NCI-H187 (cell line): Measurements from ENCODE around the gene NOG.

Experiments
- DNase-seq, 2 experiments: peaks; one replicate each; lab custom pipeline; 2025; lab: John Stamatoyannopoulos, UW

The NOG gene

DNA sequence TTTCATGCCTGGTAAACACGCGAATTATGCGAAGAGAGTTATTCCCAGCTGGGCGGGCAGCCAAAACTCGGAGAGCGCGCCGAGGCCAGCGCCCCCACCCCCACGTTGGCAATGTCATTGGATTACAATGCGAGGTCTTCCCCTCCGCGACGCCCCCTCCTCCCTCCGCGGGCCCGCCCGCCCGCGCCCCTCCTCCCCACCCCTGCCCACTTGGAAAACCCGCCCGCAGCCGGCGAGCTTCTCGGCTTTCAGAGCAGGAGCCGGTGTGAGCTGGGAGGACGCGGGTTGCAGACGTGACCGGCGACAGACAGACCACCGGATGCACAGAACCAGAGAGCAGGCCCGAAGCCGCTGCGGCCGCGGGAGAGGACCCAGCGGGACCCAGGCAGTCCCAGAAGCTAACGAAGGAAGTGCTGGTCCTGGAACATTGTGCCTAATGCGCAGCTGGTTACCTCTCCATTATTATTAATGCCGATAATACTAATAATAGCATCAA is 4.0 kb downstream of the NOG start:
- no peak for DNase-seq

DNA sequence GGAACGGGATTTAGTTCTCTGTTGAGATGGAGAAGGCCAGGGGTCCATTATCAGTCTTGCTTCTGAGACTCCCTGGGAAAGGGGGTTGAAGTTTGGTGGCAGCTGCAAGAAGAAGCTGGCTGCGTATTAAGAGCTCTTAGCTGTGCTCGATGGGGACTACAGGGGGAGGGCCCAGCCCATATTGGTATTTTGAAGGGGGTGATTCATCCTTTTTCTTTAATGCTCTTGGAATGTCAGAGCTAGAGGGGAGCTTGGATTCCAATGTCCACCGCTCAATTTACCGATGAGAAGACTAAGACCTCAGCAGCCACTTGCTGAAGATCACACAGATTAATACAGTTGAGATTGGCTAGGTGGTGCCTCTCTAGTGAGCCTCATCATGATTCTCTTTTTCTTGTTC is 5.0 kb downstream of the NOG start:
- no peak for DNase-seq

DNA sequence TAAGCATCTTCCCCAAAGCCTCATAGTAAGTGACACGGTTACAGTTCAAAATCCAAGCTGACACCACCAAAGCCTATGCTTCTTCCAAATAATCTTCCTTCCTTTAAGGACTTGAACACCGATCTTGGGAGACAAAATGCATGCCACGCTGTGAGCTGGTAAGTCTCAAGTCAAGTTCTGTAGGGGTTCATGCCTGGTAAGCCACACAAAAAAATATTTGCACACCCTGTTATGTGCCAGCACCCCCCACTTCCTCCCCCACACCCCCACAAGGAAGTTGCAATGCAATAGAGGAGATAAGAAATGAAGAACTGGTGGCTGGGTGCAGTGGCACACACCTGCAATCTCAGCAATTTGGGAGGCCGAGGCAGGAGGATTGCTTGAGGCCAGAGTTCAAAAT is 5.6 kb downstream of the NOG start:
- DNase-seq: no peak

DNA sequence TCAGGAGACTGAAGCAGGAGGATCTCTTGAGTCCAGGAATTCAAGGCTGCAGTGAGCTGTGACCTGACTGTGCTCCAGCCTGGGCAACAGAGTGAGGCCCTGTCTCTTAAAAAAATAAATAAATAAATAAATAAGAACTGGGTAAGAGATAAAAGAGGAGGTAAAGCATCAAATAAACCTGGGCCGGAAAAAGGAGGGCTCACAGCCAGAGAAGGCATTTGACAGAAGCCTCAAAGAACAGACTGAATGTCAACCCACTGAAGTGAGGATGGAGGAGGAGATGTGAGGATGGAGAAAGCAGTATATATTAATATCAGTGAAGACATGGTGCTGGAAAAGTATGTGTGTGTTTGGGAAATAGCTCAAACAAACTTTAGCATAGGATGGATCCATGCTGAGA is 6.1 kb downstream of the NOG start:
- no peak for DNase-seq

DNA sequence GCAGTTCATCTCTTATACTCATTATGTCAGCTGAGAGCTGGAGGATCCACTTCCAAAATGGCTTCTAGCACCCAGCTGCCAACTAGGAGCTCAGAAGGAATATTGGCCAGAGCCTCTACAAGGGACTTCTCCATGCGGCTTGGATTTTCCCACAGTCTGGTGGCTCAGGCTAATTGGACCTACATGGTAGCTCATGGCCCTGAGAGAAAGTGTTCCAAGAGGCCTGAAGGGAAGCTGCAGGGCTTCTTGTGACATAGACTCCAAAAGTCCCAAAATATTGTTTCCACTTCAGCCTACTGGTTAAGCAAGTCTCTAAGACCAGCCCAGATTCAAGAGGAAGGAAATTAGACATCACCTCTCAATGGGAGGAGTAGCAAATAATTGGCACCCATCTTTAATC is 6.8 kb downstream of the NOG start:
- DNase-seq: no peak

DNA sequence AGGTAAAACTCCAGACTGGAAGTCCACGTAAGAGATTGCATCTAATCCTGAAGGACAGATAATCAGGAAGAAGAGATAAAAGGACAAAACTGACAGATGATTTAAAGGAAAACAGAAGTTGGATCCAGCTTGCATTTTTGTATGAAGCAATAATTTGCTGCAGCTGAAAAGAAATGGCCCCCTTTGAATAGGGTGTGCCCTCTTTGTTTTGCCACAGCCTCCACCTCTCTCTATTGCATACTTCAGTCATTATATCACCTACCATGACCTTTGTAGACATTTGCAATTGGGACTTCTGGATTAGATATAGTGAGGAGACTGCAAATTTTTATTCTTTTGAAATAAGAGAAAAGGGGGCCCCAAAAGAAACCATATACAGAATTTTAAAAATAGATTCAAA is 8.1 kb downstream of the NOG start:
- no peak for DNase-seq

DNA sequence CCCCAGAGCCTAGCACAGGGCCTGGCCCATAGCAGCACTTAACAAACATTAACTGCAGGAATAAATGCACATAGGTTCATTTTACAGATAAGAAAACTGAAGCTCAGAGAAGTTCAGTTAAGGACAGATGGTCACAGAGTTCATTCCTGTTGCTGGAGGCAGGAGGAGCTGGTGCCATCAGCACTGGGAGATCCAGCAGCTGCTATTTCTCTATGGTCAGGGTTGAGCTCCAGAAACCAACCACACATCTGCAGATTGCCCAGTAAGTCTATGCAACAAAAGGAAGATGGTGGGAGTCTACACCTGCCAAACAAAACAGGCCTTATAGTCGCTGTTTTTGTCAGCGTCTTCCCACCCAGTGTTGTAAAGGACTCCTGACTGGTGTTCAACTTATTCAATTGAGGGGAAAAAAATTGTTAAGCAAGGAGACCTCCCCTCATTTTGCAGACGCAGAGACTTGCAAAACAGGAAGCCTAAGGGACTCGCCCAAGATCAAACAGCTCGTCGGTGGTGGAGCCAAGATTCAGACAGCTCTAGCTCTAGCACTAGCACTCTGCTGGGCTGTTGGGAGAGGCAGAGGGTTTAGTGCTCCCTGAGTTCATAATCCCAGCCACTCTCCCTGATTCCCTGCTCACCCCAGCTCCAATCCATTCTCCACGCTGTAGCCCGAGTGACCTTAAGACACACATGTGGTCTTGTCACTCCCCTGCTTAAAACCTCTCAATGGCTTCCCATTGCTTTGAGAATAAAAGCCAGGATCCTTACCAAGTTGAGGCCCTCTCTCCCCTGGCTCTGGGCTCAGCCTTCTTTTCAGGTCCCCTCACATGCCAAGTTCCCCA is 9.0 kb downstream of the NOG start:
- DNase-seq: no peak

DNA sequence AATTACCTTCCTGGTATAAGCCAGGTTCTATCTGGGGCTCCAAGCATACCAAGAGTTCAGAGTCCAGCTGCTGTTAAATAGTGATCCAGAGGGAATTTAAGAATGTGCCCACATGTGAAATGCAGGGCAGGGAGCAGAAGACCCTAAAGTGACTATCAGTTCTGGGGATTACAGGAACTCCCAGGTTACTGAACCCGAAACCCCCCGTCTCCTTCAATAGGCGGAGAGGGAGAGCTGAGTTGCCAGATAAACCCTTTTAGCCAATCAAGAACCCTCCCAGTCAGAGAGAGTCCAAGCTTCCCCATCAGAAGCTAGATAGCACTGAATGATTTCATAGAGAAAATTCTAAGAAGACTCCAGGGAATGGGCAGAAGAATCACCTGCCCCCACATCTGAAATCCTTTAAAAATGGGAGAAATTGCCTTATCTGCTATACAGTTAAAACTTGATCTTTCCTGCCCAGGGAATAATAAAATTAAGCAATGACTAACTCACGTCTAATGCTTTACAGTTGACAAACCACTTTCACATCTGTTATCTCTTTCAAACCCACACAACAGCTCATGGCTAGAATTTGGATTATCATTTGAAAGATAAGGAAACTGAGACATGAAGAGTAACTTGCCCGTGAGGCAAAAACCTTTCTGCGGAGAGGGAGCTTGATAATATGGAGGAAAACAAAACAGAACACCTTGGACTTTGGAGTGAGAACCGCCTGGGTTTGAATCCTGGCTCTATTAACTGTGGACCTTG is 10.2 kb downstream of the NOG start:
- no peak for DNase-seq

DNA sequence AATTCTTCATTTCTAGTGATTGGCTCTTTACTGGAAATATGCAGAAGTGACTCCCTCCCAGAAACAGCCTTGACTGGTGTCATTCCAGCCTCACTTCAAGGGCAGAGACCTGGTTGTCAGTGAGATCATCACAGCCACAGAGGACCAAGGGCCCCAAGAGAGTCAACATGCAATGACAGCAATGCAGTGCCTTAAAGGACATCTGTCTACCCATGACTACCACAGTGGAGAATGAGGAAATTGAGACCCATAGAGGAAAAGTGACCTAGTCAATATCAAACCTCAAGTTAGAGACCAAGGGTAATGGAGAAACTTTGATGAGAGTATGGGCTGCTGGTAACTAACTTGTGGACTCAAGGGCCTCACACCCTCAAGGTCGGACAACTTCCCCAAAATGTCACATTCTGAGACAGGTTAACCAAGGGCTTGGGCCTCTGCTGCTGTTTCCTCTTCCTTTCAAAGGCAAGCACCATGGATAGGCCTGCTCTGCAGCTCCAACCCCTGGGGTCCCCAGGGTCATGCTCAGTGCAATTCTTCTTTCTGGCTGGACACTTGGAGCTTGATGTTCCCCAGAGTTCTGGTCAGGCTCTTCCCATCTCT is 11.3 kb downstream of the NOG start:
- no peak for DNase-seq

DNA sequence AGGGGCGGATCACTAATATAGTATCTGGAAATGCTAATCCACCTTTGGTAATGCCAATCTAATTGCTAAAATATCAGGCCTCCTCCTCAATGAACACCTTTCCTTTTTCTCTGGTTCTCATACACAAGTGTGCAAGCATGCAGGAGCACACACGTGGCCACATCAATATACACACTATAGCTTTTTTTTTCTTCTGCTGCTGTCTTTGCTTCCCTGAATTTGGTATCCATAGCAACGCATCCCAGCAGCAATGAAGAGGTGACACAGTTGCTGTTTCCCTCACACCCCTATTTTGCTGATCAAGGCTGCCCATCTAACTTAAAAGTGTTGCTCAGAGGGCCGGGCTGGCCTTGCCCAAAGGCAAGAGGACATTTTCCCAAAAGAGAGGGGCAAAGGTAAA is 15.4 kb downstream of the NOG start:
- no peak for DNase-seq

DNA sequence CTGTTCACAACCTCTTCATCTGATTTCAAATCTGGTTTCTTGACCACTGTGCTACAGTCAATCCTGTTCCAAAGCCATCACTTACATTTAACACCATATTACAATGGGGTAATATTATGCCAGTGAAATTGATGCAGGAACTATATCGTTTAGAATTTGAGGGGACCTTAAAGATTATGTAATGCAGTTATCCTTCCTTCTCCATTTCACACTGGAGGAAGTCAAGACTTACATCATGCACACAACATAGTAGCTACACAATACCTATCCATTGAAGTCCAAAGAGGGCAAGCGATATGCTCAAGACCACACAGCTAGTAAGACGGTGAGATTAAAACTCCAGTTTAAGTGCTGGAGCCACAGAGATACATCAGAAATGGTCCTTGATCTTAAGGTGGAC is 16.8 kb downstream of the NOG start:
- DNase-seq: no peak

DNA sequence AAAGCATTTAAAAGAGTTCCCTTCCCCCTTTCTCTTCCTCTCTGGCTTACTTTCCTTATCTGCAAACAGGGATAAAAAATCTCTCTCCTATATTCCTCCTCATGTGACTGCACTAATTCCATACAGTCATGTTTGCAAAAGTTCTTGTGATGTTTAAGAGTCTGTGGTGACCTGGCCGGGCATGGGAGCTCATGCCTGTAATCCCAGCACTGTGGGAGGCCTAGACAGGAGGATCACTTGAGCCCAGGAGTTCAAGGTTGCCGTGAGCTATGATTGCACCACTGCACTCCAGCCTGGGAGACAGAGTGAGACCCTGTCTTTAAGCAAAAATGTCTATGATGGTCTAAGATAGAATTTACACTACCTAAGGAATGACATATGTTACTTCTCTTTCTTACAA is 19.6 kb downstream of the NOG start:
- DNase-seq: no peak

DNA sequence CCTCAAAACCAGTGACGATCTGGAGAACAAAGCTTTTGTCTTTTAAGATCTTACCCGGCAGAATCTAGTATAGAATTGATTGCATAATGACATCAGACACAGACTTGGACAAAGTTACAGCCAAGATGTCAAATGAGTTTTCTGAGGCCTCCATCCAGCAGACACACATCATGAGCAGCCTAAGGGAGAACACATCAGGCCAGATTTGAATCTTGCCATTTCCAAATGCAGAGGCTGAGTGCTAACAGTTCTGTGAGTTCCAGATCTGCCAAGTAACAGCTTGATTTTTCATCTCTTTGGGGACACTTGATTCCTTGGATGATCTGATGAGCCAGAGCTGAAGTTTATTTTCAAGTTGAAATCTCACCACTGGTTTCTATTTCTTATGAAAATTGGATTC is 21.0 kb downstream of the NOG start:
- DNase-seq: no peak

DNA sequence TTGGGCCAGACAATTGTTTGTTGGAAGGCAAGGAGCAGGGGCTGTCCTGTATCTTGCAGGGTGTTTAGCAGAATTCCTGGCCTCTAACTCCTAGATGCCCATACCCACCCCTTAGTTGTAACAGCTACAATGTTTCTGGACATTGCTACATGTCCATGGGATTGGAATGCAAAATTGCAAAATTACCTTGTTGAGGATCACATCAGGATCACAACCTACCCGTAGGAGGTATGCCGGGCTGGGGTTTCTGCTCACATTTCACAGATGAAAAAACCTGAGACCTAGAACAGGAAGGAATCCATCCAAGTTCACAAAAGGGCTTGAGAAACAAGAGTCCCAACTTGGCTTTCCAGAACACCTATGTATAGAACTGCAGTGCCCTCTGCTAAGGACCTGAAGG is 22.7 kb downstream of the NOG start:
- DNase-seq: no peak

DNA sequence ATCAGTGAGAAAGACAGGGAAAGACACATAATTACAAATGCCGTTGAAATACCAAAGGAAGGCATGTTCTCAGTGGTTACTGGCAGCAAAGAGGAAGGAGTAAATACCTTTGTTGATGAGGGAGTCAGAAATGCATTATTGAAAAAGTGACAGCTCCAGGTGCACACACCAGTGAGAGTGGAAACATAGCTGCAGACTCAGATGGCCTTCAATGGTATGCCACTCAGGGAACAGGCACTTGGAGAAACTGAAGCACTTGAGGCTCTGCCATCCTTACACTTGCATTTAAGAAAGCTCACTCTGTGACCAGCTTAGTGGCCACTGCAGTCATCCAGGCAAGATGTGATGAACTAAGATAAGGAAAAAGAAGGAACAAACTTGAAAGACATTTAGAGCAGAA is 29.9 kb downstream of the NOG start:
- no peak for DNase-seq

DNA sequence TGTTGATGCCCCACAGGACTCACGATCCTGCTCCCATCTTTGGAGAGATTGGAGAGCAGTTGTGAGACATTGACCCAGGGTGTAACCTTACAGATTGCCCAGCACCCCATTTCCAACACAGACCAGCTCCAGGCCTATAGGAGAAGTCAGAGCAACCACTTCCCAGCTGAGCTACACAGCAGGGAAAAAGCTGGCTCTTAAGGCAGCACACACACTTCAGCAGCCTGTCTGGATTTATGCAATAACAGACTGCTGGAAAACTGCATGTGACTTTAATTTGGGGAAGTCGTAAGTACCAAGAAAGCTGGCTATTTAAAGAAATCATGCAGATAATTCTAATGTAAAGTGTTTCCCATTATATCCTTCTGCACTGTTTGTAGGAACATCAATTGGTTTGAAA is 30.8 kb downstream of the NOG start:
- no peak for DNase-seq

DNA sequence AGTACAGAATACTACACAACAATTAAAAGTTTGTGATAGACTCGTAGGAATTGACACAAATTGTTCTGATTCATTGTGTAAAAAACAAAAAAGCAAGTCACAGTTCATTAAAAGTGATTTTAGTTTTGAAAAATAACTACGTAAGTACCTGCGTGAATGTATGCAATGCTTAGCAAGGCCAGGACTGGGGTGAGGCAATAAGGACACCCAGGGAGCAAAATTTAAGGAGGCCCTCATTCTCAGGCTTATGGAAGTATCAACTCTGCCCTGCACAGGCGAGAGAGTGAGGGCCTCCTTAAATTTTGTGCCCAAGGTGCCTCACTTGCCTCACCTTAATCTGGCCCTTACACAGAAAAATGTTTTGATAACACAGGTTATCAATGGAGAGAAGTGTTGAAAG is 31.4 kb downstream of the NOG start:
- no peak for DNase-seq

DNA sequence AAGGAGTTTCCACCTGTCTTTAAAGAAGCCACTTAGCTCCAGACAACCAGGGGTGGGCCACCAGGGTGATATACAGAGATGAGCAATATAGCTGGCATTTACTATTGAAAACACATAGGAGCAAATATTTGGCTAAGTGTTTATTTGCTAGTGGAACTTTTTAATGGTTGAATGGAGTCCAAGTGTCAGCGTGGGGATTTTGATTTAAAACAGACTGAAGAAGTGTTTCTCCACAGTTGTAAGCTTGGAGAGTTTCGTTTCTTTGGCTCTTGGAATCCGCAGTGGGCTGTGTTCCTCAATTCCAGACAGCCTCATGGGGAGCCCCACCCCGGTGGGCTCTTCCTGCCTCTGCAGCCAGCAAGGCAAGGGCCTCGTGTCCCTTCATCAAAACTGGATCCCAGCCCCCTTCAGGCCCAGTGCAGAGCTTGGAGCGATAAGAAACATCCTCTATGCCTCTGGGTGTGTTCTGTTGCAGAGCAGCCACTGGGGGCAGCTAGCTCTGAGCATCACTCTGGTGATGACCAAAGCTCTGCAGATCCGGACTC is 36.1 kb downstream of the NOG start:
- no peak for DNase-seq

DNA sequence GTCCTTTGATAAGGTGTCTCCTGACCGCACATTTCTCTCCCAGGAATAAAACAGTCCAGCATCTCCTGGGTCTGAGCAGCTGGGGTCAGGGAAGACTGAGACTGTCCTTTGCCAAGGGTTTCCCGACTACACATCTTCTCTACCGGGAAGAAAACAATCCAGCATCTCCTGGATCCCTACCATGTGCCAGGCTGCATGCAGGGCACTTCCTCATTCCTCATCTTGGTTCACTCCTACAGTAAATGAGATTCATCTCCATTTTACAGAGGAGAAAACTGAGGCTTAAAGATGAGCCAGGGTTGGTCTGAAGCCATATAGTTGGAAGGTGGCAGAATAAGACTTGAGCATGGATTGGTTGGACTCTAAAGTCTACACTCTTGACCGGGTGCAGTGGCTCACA is 36.7 kb downstream of the NOG start:
- no peak for DNase-seq

DNA sequence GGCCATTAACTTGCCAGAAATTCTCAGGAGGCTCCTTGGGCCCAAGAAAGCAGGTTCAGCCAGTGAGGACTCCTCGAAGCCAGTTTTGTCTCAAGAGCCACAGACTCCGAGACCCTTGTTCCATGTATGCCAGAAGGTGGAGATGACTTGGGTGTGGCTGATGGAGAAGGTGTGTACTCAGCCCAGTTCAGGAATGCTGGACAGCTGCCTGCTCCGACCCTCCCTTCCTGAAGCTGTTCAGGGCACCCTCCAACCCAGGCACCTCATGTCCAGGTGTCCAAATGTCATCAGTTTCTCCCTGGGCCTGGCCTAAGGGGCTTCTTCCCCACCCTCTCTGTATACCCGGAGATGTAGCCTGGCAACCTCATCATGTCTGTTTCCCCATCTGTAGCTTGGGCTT is 40.2 kb downstream of the NOG start:
- no peak for DNase-seq

DNA sequence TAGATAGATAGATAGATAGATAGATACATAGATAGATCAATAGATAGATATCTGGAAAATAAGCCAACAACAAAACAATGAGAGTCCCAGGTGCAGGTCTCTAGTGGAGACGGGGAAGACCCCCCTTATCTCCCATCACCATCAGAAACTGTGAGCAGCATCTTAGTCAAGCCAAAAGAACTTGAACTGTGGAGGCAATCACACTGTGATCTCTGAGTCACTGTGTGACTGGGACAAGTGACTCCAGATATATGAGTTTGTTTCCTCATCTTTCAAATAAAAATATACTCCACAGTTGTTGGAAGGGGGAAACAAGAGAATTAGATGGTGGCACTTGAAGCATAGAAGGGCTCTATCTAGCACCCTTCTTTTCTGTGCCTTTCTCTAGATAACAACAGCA is 42.1 kb downstream of the NOG start:
- DNase-seq: no peak

DNA sequence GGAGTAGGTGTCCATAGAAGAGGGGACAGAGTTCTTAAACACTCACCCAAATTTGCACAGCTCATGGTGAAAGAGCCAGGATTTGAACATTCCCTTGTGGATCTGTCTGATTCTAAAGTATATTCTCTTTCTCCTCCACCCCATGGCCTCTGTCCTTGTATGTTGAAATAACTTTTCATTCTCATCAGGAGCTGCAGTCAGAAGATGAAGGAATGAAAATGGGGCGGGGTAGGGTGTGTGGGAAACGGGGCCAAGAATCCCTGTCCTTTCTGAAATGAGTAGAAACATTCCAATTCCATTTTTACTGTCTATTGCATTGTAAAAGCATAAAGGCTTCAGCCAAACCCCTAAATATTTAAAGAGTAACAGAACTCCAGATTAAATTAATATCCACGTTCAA is 42.8 kb downstream of the NOG start:
- no peak for DNase-seq

DNA sequence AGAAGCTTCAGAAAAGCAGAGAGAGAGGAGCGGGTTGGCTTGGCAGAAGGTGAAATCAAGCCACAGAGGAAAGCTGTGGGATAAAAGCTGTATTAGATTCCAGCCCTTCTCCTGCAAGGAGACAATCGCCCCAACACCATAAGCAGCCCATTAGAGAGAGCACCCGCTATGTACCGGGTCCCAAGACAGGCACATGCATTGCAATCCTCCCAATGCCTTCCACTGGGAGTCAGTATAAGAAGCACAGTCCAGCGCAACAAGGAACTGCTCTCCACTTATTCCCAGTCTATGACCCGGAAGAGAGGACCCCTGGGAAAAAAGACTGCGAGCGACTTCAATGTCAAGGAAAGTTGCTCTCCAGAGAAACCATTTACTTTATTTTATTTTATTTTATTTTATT is 43.8 kb downstream of the NOG start:
- no peak for DNase-seq
